ENCODE data around the gene CIRBP. TPM values are rescaled to one million over a fixed set of nuclear protein-coding genes. Genes with fewer than 3 reads are reported as not detected.

Gene CIRBP
- total and polyA plus RNA-seq, 2 of the 13 experiments (the other 11 are each of a cell fraction or from before 2014, with no cell fraction given), result 133 to 140 TPM

GRCh38 chr19:1261798-1262622 is 7.1 kb upstream of the CIRBP start (continued):
- no peak for TF ChIP-seq ZNF318 (CRISPR knock-in tag; IDR thresholded peaks at IDR 0.05)
- no peak for TF ChIP-seq GATAD1 (CRISPR knock-in tag; IDR thresholded peaks at IDR 0.05)
- TF ChIP-seq ZNF10 (CRISPR knock-in tag; IDR thresholded peaks at IDR 0.05; ENCODE audit: borderline replicate concordance, low read depth), result no peak
- peak; percentile 25; the same call in 1 of the 2 replicates for TF ChIP-seq PCBP1 (IDR thresholded peaks at IDR 0.05; ENCODE audit: borderline replicate concordance, low read depth, low read length)
- 0 out of 2 replicates have a peak, but pooled peaks have one; percentile 44 for TF ChIP-seq ZNF839 (CRISPR knock-in tag; IDR thresholded peaks at IDR 0.05; ENCODE audit: borderline replicate concordance)
- no peak for TF ChIP-seq SMYD3 (CRISPR knock-in tag; IDR thresholded peaks at IDR 0.05)
- peak; percentile 9; the same call in 1 of the 2 replicates for TF ChIP-seq ISL2 (CRISPR knock-in tag; IDR thresholded peaks at IDR 0.05)
- no peak for TF ChIP-seq ZHX2 (IDR thresholded peaks at IDR 0.05; ENCODE audit: low read depth)
- no peak for TF ChIP-seq ZHX2 (CRISPR knock-in tag; IDR thresholded peaks at IDR 0.05; ENCODE audit: borderline replicate concordance)
- no peak for TF ChIP-seq ZNF253 (CRISPR knock-in tag; IDR thresholded peaks at IDR 0.05; ENCODE audit: borderline replicate concordance)
- TF ChIP-seq ZBTB7A (CRISPR knock-in tag; IDR thresholded peaks at IDR 0.05), result no peak
- no peak for TF ChIP-seq PHF5A (CRISPR knock-in tag; IDR thresholded peaks at IDR 0.05; ENCODE audit: low read depth, unreplicated experiment)
- TF ChIP-seq ZNF768 (CRISPR knock-in tag; IDR thresholded peaks at IDR 0.05), result no peak
- no peak for TF ChIP-seq CHD2 (IDR thresholded peaks at IDR 0.05; ENCODE audit: low read depth, low read length)
- TF ChIP-seq ZNF234 (CRISPR knock-in tag; conservative IDR thresholded peaks at IDR 0.05), result no peak
- peak; percentile 1; the same call in 1 of the 2 replicates for TF ChIP-seq MEF2D (CRISPR knock-in tag; IDR thresholded peaks at IDR 0.05)

Measured in HepG2 (cell line).